GM19372 (cell line): ENCODE measurements around the gene MSMB.
"Not testable (repeated sequence)": the region's sequence is repeated elsewhere in the genome, so short reads cannot be mapped to it uniquely, and the experiment has no call there.

Experiments used
- ATAC-seq: cut with Tn5 transposase; IDR thresholded peaks from one replicate; pipeline ENCODE4 v1.9.1; 2021; ENCODE audit warnings: mild to moderate bottlenecking, low read depth, moderate library complexity; ENCODE audit not compliant: unreplicated experiment

Gene MSMB

DNA sequence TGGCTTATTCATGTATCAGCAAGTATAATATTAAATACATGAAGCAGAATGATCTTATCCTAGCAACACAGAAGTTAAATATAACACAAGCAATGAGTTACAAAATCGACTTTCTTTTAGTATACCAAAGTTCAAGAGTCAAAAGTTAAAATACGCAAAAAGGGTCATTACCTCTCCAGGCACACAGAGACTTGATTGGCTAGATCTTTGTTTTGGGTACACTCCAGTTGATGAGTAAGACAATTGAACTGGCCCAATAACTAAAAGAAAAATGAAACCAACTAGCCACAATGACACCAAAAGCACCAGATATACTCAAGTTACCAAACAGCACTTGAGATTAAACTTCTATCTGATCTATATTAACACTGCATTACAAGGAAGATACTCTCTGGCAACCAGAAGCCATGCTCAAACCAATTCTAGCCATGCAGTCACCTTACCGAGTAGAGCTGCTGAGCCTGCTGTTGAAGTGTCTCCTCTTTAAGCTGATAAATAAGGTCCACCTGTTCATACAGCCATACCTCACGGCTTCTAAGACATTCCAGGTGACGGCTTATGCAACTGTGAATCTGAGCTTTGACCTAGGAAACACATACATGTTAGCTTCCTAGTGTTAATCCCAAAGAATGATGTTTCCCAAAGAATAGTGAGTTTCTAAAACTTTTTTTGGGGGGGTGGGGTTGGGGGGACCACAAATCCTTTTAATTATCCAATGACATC lies 31.2 kb downstream of the MSMB start:
- ATAC-seq = no peak

DNA sequence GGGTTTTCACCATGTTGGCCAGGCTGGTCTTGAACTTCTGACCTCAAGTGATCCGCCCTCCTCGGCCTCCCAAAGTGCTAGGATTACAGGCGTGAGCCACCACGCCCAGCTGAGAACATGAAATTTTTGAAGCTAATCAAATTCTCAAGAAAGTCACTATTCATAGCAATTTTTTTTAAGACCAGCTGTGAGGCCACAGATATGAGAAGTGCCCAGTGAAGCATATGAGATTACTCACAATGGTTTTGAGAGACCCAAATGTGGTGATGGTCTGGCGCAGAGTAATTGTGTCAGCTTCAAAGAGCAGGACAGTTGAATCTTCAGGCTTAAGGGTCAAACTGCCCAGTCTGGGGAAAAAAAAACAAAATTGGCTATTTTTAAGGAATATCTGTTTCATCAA lies 31.9 kb downstream of the MSMB start:
- ATAC-seq = no peak

DNA sequence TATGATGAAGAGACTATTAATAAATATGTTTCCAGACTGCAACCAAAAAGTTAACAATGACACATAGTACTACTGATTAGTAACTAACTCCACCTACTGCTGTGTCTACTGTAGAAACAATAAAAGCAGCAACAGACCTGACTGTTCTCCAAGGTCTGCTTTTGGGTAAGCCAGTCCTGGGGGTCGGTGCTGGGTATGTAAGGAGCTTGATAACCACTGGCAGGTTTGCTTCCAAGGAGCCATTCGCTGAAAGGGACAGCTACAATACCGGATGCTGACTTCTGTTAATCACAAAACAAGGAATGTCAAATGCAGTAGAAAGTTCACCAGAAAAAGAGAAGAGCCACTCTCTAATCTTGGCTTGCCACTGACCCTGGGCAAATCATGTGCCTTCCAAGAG lies 33.3 kb downstream of the MSMB start:
- ATAC-seq = no peak

- ATAC-seq = no peak
Observed at GRCh38 chr10:46006219-46006618, 39.9 kb downstream of the MSMB start.

DNA sequence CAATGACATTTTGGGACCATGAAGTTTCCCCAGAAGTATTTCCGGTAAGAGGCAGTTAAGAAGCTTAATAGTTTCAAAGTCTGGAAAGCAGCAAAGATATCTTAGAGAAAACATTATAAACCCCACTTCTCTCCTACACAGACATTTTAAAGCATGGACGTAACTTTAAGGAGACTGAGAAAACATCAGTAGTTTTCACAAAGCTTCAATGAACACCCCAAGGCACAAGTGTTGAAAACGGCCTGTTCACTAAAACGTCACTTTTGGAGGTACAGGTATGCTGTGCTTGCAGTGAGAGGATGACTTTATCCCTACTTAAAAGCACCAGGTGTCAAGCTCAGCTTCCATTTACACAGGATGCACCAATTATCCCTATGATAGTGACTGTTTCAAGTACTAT lies 40.7 kb downstream of the MSMB start:
- no peak for ATAC-seq

- no peak for ATAC-seq
Observed at GRCh38 chr10:46004963-46005362, 41.1 kb downstream of the MSMB start.

GRCh38 chr10:46002916-46003693 lies 43.0 kb downstream of the MSMB start:
- ATAC-seq = no peak

DNA sequence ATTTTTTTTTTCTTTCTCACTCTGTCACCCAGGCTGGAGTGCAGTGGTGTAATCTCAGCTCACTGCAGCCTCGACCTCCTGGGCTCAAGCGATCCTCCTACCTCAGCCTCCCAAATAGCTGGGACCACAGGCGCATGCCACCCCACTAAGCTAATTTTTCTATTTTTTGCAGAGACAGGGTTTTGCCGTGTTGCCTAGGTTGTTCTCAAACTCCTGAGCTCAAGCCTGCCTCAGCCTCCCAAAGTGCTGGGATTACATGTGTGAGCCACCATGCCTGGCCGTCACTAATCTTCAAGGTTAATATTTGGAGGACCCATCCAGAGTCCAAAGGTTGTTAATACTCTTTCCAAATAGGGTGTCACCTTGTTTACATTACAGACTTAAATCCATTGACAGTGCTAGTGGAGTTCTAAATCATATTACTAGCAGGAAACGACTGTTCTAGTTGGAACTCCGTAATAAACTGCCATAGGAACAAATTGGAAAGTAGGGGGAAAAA lies 43.8 kb downstream of the MSMB start:
- not testable (repeated sequence) for ATAC-seq

DNA sequence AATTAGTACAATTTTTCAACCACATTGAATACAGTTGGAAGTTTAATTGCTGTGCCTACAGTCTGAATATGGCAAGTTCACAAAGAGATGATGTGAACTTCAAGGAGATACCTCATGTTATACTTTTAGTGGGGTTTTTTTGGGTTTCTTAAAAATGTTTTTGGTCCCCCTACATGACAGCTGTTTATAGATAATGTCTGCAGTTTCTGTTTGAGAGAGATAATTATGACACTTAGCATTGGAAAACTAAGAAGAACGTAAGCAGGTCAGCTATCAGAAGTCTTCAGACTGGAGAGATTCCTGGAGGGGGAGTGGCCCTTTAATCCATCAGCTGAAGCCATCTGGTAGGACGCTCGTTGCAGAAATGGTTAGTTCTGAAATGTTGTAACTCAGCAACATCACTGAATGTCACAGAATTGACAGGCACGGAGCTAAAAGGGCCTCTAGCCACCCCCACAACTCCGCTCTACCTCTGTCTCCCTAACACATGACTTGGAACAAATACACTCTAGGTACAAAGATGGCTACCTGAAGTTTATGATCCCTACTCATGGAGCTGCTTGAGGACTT lies 44.8 kb downstream of the MSMB start:
- ATAC-seq = no peak

DNA sequence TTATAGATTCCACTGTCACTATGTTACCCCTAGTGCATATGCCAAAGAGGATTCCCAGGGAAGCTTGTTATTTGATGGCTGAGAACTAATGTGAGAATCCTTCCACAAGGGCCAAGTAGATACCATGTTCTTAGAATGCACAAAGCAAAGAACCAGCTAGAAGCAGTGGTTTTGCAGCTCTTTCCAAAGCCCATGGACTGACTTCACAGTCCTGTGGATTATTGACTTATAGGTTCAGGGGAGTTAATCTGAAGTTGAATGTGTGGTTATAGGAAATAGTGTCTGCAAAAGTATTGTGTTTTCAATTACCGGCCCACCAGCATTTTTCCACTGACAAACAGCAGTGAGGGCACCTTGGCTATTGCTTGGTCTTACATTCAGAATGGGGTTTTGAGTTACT lies 45.5 kb downstream of the MSMB start:
- no peak for ATAC-seq

DNA sequence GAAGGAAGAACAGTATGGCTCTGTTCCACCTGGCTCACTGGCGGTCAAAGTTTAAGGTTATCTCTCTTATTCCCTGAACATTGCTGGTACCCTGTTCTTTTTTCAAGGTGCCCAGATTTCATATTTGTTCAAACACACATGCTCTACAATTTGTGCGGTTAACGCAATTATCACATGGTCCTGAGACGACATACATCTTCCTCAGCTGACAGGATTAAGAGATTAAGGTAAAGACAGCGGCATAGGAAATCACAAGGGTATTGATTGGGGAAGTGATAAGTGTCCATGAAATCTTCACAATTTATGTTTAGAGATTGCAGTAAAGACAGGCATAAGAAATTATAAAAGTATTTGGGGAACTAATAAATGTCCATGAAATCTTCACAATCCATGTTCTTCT lies 46.1 kb downstream of the MSMB start:
- ATAC-seq = not testable (repeated sequence)

DNA sequence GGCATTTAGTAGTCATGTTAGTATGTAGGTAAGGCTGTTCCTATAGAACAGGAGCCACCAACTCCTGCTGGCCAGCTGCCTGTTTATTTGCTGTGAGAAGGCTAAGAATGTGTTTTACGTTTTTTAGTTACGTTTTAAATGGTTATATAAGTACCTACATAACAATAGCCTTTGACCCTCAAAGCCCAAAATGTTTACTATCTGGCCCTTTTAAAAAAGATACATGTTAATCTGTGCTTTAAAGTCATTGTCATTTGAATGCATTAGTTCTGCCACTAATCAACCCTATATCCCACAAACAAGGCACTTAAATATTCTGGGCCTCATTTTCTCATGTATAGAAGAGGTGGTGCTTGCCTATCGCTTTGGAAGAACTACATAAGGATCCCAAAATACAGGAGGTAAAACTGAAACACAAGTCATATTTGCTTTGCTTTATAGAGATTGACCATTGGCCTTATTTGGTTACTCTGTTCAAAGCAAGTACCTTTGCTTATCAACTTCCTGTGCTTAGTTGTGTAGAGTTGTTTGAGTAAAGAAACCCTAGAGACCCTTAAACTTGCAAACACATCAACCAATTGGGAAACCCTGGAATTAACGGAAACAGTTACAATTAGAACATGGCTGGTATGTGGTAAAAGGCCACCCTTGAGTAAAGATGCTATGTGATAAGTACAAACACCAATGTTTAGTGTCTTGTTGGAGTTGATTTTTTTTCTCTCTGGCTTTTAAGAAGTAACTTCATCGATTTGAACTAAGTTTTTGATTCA lies 47.9 kb downstream of the MSMB start:
- no peak for ATAC-seq

DNA sequence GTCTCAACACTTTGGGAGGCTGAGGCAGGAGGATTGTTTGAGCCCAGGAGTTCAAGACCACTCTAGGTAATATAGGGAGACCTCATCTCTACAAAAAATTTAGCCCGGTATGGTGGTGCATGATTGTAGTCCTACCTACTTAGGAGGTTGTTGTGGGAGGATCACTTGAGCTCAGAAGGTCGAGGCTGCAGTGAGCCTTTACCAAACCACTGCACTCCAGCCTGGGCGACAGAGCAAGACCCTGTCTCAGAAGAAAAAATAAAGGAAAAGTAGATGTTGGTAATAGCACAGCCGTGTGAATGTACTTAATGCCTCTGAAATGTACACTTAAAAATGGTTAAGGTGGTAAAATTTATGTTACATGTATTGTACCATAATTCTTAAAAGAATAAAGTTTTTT lies 48.5 kb downstream of the MSMB start:
- ATAC-seq = no peak

GRCh38 chr10:45985590-45985989 lies 60.5 kb downstream of the MSMB start:
- ATAC-seq = not testable (repeated sequence)

DNA sequence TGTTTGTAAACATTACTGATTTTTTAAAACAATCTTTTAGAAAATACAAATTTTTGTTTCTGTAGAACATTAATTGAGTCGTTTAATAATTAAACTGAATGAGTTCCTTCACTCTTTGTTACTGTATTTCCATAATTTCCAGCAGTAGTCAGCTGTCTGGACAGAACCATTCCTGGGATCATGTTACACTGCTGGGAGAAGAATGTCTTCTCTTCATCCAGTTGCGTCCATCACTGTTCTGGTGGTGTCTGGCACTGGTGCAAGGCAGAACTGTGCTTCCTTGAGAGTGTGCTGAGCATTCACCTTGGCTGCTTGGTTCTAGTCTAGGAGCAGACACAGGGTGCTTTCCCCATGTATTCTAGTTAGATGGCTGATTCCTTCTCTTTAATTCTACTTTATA lies 61.6 kb downstream of the MSMB start:
- ATAC-seq = not testable (repeated sequence)

- not testable (repeated sequence) for ATAC-seq
Observed at GRCh38 chr10:45983538-45984186, 62.4 kb downstream of the MSMB start.
